Upper lobe of left lung (tissue), 4 donors: ENCODE measurements around the gene TMPRSS7.

ENCODE experiments used
- EP300 ChIP-seq, 4 donors: sonication (generic); formaldehyde crosslinking; IDR thresholded peaks; one replicate each; pipeline ENCODE4 v1.5.1; 2017; ENCODE audit warnings: antibody characterized with exemption in 4 of 4, control low read depth in 2 of 4
- TF ChIP-seq, protein P1 (sequence below), 6 experiments: fragments of 450-650 bp in 4 of 6; fragments of 200-600 bp in 2 of 6; sonication (generic) in 2 of 6; IDR thresholded peaks; one replicate each; pipeline ENCODE4 v1.5.1; 2016 to 2019; ENCODE audit warnings: antibody characterized with exemption in 6 of 6

DNA sequence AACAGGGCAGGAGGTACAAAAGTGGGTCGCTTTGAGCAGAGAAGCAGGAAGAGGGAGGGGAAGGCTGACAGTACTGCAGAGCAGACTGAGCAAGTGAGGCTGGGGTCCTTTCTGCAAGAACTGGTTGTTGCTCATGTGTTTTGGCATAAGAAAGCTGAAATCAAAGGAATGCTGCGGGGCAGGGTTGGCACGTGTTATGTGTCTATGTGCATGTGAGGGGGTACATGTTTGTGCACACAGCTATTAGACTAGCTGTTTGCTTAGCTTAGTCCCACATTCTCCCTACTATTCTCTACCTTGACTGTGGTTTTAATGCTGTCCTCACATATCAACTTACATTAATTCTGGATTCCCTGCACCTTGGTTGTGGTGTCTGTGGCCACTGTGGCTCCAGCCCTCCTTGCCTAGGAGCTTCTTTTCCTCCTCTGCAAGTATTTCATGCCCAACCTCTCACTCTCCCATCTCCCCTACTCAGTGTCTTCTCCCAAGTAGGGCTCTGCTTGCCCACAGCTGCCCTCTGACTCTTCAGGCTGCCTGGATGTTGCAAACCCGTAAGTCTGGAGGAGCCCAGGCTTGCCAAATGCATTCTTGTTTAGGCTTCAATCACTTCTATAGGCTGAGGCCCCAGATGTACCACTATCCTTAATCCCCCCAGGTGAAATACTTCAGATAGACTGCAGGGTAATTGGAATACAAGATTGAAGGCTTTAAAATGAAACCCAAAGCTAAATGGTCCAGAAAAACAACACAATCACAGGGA, 31.0 kb upstream of the TMPRSS7 start:
- TF ChIP-seq, protein P1, sequence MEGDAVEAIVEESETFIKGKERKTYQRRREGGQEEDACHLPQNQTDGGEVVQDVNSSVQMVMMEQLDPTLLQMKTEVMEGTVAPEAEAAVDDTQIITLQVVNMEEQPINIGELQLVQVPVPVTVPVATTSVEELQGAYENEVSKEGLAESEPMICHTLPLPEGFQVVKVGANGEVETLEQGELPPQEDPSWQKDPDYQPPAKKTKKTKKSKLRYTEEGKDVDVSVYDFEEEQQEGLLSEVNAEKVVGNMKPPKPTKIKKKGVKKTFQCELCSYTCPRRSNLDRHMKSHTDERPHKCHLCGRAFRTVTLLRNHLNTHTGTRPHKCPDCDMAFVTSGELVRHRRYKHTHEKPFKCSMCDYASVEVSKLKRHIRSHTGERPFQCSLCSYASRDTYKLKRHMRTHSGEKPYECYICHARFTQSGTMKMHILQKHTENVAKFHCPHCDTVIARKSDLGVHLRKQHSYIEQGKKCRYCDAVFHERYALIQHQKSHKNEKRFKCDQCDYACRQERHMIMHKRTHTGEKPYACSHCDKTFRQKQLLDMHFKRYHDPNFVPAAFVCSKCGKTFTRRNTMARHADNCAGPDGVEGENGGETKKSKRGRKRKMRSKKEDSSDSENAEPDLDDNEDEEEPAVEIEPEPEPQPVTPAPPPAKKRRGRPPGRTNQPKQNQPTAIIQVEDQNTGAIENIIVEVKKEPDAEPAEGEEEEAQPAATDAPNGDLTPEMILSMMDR (IDR thresholded peaks at IDR 0.05): no peak
- no peak for TF ChIP-seq EP300 (IDR thresholded peaks at IDR 0.05)
